HG02870 (cell line): ENCODE results near the gene CCKAR.

Experiments used
- ATAC-seq: cut with Tn5 transposase; IDR thresholded peaks from one replicate; pipeline ENCODE4 v1.9.1; 2021; ENCODE audit warnings: mild to moderate bottlenecking, moderate library complexity; ENCODE audit not compliant: unreplicated experiment

Gene CCKAR

GRCh38 chr4:26491449-26492170 is 1.3 kb upstream of the CCKAR start:
- no peak for ATAC-seq

- ATAC-seq = no peak
Measured at GRCh38 chr4:26490960-26491284, 638 bp upstream of the CCKAR start.

GRCh38 chr4:26489101-26489985 is 941 bp downstream of the CCKAR start:
- no peak for ATAC-seq

GRCh38 chr4:26485684-26486083 is 4.6 kb downstream of the CCKAR start:
- ATAC-seq = no peak

- ATAC-seq = no peak
Measured at GRCh38 chr4:26484516-26484915, 5.8 kb downstream of the CCKAR start.

- ATAC-seq = no peak
Measured at GRCh38 chr4:26484032-26484515, 6.2 kb downstream of the CCKAR start.

- ATAC-seq = no peak
Measured at GRCh38 chr4:26482508-26483462, 7.5 kb downstream of the CCKAR start.

GRCh38 chr4:26478330-26478729 is 12.0 kb downstream of the CCKAR start:
- ATAC-seq = no peak

GRCh38 chr4:26476545-26476944 is 13.7 kb downstream of the CCKAR start:
- ATAC-seq = no peak

- no peak for ATAC-seq
Measured at GRCh38 chr4:26475716-26476115, 14.6 kb downstream of the CCKAR start.

- no peak for ATAC-seq
Measured at GRCh38 chr4:26474551-26474950, 15.7 kb downstream of the CCKAR start.

- ATAC-seq = no peak
Measured at GRCh38 chr4:26473893-26474292, 16.4 kb downstream of the CCKAR start.

GRCh38 chr4:26471890-26472289 is 18.4 kb downstream of the CCKAR start:
- no peak for ATAC-seq

GRCh38 chr4:26468977-26469376 is 21.3 kb downstream of the CCKAR start:
- ATAC-seq = no peak

- no peak for ATAC-seq
Measured at GRCh38 chr4:26468283-26468949, 21.9 kb downstream of the CCKAR start.

- no peak for ATAC-seq
Measured at GRCh38 chr4:26467724-26468123, 22.6 kb downstream of the CCKAR start.

GRCh38 chr4:26466578-26467270 is 23.6 kb downstream of the CCKAR start:
- no peak for ATAC-seq

GRCh38 chr4:26464420-26465095 is 25.7 kb downstream of the CCKAR start:
- no peak for ATAC-seq

- ATAC-seq = no peak
Measured at GRCh38 chr4:26463386-26463785, 26.9 kb downstream of the CCKAR start.
